ENCODE data around the gene ABCG1. TPM values are rescaled to one million over a fixed set of nuclear protein-coding genes. Genes with fewer than 3 reads are reported as not detected.

ABCG1 gene
- total RNA-seq, 1 experiment from 2014 or later: not detected

GRCh38 chr21:42343556-42343955, 124.6 kb downstream of the ABCG1 start:
- no peak overlapping the region for H3K4me3 ChIP-seq (ENCODE audit: low read depth, low read length)
- Mint-ChIP-seq H3K4me3 (ENCODE audit: unreplicated experiment) (no peak overlapping the region), H3K9me3 (ENCODE audit: unreplicated experiment) (no peaks in the 10 kb centered on the region), H3K27ac (ENCODE audit: unreplicated experiment) (no peak overlapping the region), H3K27me3 (ENCODE audit: insufficient read depth, unreplicated experiment) (no peaks in the 10 kb centered on the region), H3K36me3 (ENCODE audit: insufficient read depth, unreplicated experiment) (no peaks in the 10 kb centered on the region), H3K4me1 (ENCODE audit: low read depth, unreplicated experiment) (no peaks in the 10 kb centered on the region)
- ChIA-PET POLR2A (no interaction called here), CTCF (no interaction called here)
- BruUV-seq (replicated peaks): no TSS peak
- intact Hi-C loops (cut with micrococcal nuclease; ENCODE audit: unreplicated experiment): no loop called here
- TF ChIP-seq CTCF (IDR thresholded peaks at IDR 0.05; ENCODE audit: insufficient read depth in 1 of 2, low read depth in 1 of 2, low read length in 1 of 2, severe bottlenecking in 1 of 2, unreplicated experiment in 1 of 2): no peak
- no peaks in the 10 kb centered on the region for H3K4me1 ChIP-seq
- peak in 1 of 2 experiments; percentile 9 for DNase-seq
- no peaks in the 10 kb centered on the region for H3K9me3 ChIP-seq
- H3K27me3 ChIP-seq (replicated peaks; ENCODE audit: control insufficient read depth, insufficient read depth, low read length): no peaks in the 10 kb centered on the region
- H3K36me3 ChIP-seq (ENCODE audit: control insufficient read depth, insufficient read depth, low read length): no peaks in the 10 kb centered on the region

- Histone ChIP-seq H3K4me3 (ENCODE audit: low read depth, low read length) (no peak overlapping the region), H3K36me3 (ENCODE audit: control insufficient read depth, insufficient read depth, low read length) (no peaks in the 10 kb centered on the region; the same call in 1 of the 2 replicates), H3K9me3 (no peaks in the 10 kb centered on the region), H3K4me1 (no peaks in the 10 kb centered on the region), H3K27me3 (replicated peaks; ENCODE audit: control insufficient read depth, insufficient read depth, low read length) (no peaks in the 10 kb centered on the region)
- TF ChIP-seq CTCF (IDR thresholded peaks at IDR 0.05; ENCODE audit: insufficient read depth in 1 of 2, low read depth in 1 of 2, low read length in 1 of 2, severe bottlenecking in 1 of 2, unreplicated experiment in 1 of 2): no peak
- no peak overlapping the region for H3K4me3 Mint-ChIP-seq (ENCODE audit: unreplicated experiment)
- no TSS peak for BruUV-seq (replicated peaks)
- ChIA-PET POLR2A (no interaction called here), CTCF (interaction anchor here (0.9 kb wide), 1 partner anchor 38 kb away, joined by 3 read pairs; no protein-coding TSS in a partner anchor)
- intact Hi-C loops (cut with micrococcal nuclease; ENCODE audit: unreplicated experiment): no loop called here
- no peak for DNase-seq
- no peaks in the 10 kb centered on the region for H3K9me3 Mint-ChIP-seq (ENCODE audit: unreplicated experiment)
- no peaks in the 10 kb centered on the region for H3K4me1 Mint-ChIP-seq (ENCODE audit: low read depth, unreplicated experiment)
- no peaks in the 10 kb centered on the region for H3K27me3 Mint-ChIP-seq (ENCODE audit: insufficient read depth, unreplicated experiment)
- H3K36me3 Mint-ChIP-seq (ENCODE audit: insufficient read depth, unreplicated experiment): no peaks in the 10 kb centered on the region
- H3K27ac Mint-ChIP-seq (ENCODE audit: unreplicated experiment): no peak overlapping the region
Observed at GRCh38 chr21:42343963-42344510, 125.1 kb downstream of the ABCG1 start.

- DNase-seq: no peak
- H3K27me3 Mint-ChIP-seq (ENCODE audit: insufficient read depth, unreplicated experiment): no peaks in the 10 kb centered on the region
- no peak overlapping the region for H3K4me3 Mint-ChIP-seq (ENCODE audit: unreplicated experiment)
- no peak overlapping the region for H3K4me3 ChIP-seq (ENCODE audit: low read depth, low read length)
- no peaks in the 10 kb centered on the region for H3K9me3 Mint-ChIP-seq (ENCODE audit: unreplicated experiment)
- TF ChIP-seq CTCF (IDR thresholded peaks at IDR 0.05; ENCODE audit: insufficient read depth in 1 of 2, low read depth in 1 of 2, low read length in 1 of 2, severe bottlenecking in 1 of 2, unreplicated experiment in 1 of 2): no peak
- H3K9me3 ChIP-seq: no peaks in the 10 kb centered on the region
- H3K36me3 ChIP-seq (ENCODE audit: control insufficient read depth, insufficient read depth, low read length): no peaks in the 10 kb centered on the region; the same call in 1 of the 2 replicates
- intact Hi-C loops (cut with micrococcal nuclease; ENCODE audit: unreplicated experiment): no loop called here
- POLR2A ChIA-PET: no interaction called here
- H3K27ac Mint-ChIP-seq (ENCODE audit: unreplicated experiment): no peak overlapping the region
- CTCF ChIA-PET: interaction anchor here (0.9 kb wide), 1 partner anchor 37 kb away, joined by 3 read pairs; no protein-coding TSS in a partner anchor
- H3K27me3 ChIP-seq (replicated peaks; ENCODE audit: control insufficient read depth, insufficient read depth, low read length): no peaks in the 10 kb centered on the region
- no peaks in the 10 kb centered on the region for H3K4me1 ChIP-seq
- no peaks in the 10 kb centered on the region for H3K36me3 Mint-ChIP-seq (ENCODE audit: insufficient read depth, unreplicated experiment)
- H3K4me1 Mint-ChIP-seq (ENCODE audit: low read depth, unreplicated experiment): no peaks in the 10 kb centered on the region
- BruUV-seq (replicated peaks): no TSS peak
Observed at GRCh38 chr21:42344631-42345030, 125.7 kb downstream of the ABCG1 start.

Measured in Caco-2 (cell line).